GM19025 (cell line): Measurements from ENCODE around the gene OGFR.

Source experiments
- ATAC-seq: cut with Tn5 transposase; IDR thresholded peaks from one replicate; pipeline ENCODE4 v1.9.1; 2021; ENCODE audit warnings: mild to moderate bottlenecking, low read depth, moderate library complexity; ENCODE audit not compliant: unreplicated experiment

OGFR gene

DNA sequence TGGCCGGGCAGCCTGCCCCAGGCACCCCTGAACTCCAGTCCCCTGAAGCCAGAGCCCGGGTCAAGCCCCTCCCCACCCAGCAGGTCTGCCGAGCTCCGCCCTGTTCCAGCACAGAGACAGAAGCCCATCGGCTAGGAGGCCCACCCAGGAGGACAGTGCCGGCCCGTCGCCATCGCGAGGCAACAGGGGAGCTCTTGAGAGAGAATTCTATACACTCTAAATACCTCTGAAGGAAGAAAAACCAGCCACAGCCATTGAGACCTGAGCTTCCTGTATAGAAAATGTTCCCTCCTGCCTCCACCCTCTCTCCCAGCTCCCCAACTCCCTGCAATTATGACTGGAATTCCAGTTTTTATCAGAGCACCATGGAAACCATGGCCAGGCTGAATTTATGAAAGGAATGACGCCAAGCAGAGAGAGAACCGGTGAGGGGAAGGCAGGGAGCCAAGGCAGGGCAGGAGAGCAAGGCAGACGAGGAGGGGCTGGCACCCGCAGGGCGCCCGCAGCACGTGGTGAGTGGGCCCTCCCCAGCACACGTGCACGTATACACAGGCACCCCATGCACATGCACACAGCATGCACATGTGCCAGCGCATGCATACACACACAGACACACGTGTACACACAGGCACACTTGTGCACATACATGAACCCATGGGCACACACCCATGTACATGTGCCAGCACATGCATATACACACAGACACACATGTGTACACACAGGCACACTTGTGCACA, 35.9 kb upstream of the OGFR start:
- no peak for ATAC-seq

DNA sequence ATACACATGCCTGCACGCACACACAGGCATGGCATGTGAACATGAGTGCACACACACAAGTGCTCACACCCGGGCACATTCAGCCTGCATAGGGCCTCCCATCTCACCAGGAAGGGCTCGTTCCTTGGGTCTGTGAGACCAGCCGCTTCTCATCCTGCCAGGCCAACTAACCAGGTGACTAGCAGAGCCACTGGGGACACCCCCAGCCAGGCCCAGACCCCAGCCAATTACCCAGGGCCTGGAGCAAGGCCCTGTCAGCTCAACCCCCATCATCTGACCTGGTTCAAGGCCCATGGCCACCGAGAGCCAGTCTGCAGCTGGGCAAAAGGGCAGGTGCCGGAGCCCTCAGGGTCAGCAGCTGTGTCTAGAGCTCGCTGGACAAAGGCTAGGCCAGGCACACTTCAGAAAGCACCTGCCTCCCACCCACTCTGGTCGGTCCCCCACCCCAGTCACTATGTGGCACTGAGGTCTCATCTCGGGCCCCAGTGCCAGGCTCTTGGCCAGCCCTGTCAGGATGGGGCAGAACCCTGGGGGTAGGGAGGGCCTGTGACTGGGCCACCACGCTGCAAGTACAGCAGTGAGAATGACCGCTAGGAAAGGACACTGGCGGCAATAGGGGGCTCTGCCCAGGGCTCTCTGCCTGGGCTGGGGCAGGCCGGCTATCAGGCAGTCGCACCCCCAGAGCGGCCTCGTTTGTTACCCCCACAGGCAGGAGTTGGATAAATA, 35.1 kb upstream of the OGFR start:
- no peak for ATAC-seq

DNA sequence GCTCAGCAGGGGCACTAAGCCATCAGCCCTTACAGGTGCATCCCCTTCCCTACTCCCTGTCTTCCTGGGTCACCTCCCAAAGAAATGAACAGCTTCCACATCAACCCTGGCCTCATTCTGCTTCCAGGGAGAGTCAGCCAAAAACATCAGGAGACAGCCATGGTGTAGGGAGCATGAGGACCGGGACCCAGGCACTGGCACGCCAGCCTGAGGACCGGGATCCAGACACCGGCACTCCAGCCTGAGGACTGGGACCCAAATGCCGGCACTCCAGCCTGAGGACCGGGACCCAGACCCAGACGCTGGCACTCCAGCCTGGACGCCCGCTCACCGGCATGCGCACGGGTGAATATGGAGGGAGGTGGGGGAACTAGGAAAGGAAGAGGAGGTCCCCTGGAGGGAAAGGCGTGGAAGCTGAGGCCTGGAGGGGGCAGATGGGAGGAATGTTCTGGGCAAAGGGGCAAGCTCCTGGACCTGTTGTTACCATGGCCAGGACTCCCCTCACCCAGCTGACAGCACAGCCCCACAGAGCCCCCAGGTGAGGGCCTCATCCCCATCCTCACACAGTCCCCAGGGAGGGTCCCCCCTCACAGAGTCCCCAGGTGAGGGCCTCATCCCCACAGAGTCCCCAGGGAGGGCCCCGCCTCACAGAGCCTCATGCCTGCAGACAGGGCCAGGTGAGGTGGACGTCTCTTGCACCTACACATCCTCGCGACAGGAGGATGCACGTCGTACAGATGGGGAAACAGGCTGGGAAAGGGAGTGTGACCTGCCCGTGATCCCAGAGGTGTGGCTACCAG, 34.3 kb upstream of the OGFR start:
- no peak for ATAC-seq

DNA sequence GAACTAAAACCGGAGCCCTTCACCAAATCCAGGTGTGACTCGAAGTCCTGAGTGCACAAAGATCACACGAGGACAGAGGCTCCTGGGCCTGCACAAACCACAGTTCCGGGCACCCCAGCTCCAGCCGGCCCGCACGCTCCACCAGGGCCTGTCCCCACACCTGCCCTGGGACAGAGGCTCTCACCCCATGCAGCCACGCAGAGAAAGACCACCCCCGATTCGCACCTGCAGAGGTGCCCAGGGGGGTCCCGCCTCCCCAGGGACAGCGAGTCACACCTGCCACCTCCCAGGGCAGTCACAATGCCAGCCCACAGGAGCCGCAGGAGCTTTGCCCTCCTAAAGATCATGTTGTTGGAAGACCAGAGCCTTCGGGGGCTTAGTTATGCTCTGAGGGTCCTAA, 33.7 kb upstream of the OGFR start:
- ATAC-seq = no peak

DNA sequence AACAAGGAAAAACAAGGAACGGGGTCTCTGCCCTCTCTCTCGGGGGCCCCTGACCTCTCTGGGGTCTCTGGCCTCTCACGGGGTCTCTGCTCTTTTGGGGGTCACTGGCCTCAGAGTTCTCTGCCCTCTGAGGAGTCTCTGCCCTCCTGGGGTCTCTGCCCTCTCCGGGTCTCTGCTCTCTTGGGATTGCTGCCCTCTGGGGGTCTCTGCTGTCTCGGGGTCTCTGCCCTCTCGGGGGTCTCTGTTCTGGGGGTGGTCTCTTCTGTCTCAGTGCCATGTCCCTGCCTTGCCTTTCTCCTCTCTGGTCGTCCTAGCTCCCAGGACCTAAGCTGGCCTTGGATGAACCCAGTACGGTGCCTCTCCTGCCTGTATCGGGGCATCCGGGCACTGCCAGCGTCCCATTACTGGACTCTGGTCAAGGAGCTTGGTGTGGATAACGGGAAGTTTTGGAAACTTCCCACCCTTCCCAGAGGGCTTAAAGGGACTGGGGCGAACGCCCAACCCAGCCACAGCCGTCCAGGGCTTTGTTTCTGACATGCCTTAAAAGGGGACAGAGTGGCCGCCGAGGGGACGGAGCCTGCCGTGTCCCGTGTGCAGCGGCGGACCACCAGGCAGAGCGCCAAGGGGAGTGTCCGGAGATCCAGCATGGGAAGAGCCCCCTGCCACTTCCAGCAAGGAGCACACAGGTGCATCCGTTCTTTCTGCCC, 33.1 kb upstream of the OGFR start:
- no peak for ATAC-seq

DNA sequence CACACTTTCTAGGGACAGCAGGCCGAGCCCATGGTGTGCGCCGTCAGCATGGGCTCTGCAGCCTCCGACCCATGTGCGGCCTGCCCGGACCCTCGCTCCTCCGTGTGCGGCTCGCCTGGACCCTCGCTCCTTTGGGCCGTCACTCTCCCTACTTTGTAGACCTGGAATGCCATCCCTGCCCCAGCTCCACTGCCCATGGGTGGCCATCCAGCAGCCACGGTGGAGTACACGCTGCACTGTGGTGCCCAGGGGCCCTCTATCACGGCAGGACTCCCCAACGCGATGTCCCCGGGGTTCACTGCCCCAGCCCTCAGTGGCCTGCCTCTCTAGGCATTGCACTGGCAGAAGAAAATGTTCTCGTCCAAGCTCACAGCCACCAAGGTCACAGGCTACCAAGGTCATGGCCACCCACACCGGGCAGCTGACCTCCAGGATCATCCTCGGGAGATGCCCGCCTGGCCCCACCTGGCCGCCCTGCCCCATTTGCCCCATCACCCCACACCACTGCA, 32.5 kb upstream of the OGFR start:
- no peak for ATAC-seq

DNA sequence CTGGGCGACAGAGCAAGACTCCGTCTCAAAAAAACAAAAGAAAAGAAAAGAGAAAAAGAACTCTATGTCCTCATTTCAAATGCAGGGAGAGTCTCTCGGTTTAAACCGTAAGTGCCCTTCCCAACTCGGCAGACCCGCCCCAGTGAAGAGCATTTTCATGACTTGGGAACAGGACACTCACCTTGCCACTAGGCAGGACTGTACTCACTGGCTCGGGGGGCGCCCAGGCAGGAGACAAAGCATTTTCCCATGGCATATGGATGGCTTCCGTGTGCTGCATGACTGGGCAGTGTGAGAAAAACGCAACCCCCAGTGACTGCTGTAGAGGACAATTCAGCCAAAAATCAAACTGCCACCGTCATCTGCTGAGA, 32.0 kb upstream of the OGFR start:
- no peak for ATAC-seq

DNA sequence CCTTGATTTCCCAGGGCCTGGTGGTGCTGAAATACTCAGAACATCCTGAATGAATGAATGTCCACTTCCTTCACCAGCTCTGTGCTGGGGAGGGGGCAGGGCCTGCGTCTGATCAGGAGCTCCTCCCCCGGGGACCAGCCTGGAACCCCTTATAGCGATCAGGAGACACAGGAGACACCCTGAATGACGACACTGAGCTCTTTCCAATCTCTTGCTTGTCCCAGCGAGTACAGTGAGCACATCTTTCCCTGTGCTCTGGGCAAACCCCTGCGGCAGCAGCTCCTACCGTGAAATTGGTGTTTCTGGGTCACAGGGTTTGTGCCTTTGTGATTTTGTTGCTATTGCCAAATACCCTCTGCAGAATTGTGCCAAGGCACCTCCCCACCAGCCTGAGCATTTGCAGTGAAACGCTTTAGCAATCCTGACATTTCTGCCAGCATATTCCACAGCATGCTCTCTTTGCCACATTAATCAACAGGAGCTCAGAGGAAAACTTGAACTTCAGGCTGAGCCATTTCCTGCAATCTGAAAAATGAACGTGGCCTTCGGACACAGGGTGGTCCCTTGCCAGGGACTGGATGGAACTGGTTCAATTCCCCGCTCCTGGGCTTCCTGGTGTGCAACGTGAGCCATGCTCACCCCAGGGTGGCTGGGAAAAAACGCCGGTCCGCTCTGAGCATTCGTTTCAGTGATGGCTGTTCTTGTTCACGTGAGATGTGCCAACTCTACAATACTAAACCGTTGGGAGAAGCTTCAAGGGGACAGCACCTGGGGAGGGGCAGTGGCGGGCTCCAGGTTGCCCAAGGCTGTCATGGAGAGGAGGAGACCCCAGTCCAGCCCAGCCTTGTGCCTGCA, 31.4 kb upstream of the OGFR start:
- no peak for ATAC-seq

DNA sequence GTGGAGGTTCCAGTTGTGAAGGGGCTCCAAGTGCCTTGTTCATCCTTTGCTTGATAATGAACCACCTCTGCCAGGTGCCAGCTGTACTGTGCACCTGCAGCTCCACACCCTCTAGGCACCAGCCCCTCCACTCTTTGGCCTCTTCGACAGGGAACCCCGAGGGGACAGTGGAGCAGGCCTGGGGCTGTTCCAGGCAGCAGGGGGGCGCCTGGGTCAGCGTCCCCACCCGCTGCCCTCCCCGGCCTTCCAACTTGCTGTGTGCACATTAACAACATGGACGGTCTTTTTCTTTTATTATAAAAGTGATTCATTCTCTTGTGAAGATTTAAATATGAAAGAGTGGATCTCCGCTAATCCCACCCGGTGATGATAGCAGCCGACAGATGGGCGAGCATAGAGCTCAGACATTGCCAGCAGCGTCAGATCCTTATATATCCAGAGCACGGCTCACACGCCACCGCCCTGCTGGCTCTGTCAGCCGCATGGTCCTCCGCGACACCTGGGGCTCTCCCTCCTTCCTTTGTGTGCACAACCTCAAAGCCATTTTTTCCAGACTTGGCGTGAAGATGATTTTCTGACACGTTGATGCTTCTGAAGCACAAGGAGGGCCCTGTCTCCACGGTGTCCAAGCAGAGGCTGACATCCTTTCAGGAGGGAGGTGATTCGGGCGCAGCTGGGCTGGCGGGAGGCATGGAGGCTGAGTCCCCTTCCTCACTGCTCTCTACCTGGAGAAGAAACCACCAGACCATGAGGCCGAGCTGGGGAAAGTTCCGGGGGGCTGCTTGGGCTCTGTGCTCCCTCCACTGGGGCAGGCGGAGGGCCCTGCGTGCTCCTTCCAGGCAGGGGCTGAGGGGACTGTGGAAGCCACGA, 30.6 kb upstream of the OGFR start:
- no peak for ATAC-seq

DNA sequence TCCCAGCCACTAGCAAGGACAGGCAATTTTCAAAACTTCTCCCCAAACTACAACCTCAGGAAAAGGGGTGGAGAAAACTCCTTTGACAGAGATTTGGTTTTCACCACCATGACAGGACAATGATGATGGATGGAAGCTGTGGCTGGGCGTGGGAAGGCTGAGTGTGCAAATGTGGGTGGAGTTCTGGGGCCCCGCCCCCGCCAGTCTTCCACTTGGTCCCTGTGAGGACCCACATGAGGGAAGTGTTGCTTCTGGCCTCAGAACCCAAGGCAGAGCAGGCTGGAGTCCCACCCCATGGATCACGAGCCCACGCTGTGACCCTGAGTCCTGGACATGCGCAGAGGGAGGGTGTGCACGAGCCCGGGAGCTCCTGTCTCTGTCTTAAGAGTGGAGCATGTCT, 29.9 kb upstream of the OGFR start:
- no peak for ATAC-seq

DNA sequence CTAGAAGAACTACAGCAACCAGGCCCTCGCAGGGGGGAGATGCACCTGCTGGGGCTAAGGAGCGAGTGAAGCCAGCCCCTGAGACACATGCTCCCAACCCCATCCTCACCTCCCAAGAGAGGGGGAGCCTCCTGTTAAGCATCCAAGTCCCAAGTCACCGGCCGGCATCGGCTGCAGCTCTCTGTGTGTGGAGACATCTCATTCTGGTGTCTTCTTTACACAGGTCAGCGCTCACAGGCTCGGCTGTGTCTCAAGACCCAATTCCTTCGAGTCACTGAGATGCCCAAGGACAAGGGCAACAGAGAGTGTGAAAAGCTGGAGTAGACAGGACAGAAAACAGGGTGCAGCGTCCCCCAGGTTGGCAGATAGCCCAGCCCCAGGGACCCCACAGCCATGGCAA, 29.4 kb upstream of the OGFR start:
- no peak for ATAC-seq

DNA sequence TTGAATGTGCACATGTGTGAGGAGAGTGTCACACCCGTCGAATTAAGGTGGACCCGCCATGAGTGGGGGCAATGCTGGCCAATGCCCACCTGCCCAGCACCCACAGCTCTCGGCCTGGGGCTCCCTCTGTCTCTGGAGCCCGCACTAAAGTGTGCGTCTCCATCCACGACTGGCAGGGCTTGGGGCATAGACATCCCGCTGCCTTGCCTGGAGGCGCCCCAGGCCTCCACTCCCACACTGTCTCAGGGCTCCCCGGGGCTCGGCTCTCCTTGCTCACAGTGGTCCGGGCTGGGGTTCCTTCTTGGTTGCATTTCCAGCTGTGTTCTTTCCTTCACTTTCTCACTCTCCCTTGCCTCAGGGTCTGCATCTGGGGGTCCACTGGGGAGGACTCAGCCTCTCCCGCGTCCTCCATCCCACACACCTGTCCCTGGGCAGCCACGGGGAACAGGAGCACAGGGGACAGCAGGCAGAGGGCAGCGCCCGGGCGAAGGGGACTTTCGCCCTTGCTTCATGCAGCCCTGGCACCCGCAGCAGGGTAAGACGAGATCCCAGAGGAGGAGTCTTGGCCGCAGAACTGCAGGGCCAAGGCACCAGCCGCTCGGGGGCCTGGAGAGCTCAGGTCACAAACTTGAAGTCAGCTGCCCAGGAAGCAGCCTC, 28.5 kb upstream of the OGFR start:
- no peak for ATAC-seq

DNA sequence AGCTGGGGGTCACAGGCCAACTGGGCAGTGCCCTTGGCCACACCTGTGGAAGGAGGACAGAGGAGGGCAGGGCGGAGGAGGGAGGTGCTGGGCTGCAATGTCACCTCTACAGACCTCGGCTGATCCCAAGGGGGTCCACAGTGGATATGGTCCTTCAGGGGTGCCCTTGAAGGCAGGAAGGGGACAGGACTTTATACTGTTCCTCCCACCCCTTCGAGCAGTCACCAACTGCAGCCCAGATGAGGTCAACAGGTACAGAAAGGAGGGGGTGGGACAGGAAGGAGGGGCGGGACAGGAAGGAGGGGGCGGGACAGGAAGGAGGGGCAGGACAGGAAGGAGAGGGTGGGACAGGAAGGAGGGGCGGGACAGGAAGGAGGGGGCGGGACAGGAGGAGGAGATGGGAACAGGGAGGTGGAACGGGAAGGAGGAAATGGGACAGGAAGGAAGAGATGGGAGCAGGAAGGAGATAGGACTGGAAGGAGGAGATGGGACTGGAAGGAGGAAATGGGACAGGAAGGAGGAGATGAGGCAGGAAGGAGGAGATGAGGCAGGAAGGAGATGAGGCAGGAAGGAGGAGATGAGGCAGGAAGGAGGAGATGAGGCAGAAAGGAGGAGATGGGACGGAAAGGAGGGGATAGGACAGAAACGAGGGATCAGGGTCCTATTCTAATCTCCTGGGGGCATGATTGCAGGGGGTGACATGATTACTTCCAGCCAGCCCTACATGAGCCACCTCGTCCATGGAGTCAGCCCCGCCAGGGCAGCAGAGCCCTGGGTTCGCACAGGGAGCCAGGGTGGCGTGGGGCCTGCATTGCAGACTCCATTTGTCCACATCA, 27.7 kb upstream of the OGFR start:
- ATAC-seq = no peak

DNA sequence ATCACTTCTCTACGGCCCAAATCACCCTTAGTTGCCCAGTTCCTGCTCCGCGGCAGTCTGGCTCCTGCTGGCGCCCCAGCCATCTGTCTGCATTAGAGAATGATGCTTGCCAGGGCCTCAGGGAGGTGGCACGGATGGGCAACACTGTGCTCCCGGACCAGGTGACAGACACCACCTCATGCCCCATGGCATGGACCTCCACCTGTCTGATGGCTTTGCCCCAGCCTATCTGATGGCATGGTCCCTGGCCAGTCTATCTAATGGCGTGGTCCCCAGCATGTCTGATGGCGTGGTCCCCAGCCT, 27.2 kb upstream of the OGFR start:
- ATAC-seq = no peak

DNA sequence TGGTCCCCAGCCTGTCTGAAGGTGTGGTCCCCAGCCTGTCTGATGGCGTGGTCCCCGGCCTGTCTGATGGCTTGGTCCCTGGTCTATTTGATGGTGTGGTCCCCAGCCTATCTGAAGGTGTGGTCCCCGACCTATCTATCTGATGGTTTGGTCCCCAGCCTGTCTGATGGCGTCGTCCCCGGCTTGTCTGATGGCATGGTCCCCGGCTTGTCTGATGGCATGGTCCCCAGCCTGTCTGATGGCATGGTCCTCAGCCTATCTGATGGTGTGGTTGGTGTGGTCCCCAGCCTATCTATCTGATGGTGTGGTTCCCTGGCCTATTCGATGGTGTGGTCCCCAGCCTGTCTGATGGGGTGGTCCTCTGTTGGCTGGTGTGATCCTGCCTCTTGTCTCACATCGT, 26.6 kb upstream of the OGFR start:
- ATAC-seq = no peak

DNA sequence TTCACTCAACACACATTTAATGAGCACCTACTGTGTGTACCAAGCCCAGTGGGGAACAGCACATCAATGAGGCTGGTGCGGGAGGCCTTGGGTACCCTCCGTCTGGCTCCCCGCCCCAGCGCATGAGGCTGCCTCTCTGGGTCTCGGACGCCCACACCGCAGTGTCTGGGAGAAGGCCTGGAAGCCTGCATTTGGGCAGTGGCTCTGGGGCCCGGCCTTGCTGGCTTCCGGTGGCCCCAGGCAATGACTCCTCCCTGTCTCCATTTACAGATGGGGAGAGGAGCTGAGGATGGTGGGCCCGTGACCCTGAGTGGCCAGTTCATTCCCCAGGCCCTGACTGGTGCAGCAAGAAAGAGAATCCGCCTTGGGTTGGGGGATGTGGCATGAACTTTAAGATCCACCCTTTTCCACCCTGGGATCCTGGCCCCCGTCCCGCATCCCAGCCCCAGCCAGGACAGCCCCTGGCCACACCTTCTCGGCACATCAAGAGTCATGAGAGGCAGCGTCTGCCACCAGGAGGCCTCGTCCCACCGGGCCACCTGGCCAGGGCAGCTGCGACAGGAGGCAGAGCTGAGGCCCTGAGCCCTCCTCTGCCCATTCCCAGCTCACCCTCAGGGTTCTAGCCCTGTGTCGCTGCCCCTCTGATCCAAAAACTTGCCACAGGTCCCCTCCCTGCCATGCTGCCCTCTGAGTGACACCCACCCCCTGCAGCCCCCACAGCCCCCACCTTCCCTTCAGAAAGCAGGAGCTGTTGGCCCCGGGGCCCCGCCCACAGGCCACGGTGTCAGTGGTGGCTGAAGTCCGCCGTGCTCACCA, 25.8 kb upstream of the OGFR start:
- no peak for ATAC-seq

DNA sequence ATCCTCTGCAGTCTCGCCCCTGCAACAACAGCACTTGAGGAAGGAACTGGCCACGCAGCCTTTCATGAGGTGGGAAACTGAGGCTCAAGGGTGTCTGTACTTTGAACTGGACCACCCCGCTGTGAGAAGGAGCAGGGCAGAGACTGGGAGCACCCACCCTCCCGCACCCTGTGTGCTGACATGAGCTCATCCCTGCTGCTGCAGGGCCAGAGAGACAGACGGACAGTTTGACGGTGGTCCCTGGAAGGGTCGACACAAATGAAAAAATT, 25.3 kb upstream of the OGFR start:
- no peak for ATAC-seq
